ENCODE measurements around the gene SLC11A2.

GRCh38 chr12:50953047-50953446 lies 73.1 kb downstream of the SLC11A2 start:
- TF ChIP-seq CTCF (conservative IDR thresholded peaks at IDR 0.05; ENCODE audit: low read depth, low read length) (no peak), EZH2 (IDR thresholded peaks at IDR 0.05; ENCODE audit: borderline replicate concordance, low read depth, low read length, poor library complexity, severe bottlenecking) (no peak)
